Peyer's patch (tissue), 4 donors: ENCODE results near the gene NNMT.

Experiments
- CTCF ChIP-seq, 6 experiments: fragments of 450-650 bp in 4 of 6; fragments of 200-600 bp in 2 of 6; sonication (generic) in 1 of 6; IDR thresholded peaks; one replicate each; pipeline ENCODE4 v1.5.1; 2017 to 2019; ENCODE audit warnings: antibody characterized with exemption in 6 of 6, mild to moderate bottlenecking in 3 of 6, moderate library complexity in 1 of 6
- POLR2A ChIP-seq, 2 donors: fragments of 450-650 bp; IDR thresholded peaks; one replicate each; pipeline ENCODE4 v1.5.1; 2017; ENCODE audit warnings: antibody characterized with exemption in 2 of 2, mild to moderate bottlenecking in 2 of 2, moderate library complexity in 2 of 2

- TF ChIP-seq CTCF (IDR thresholded peaks at IDR 0.05) = no peak
- TF ChIP-seq POLR2A (IDR thresholded peaks at IDR 0.05) = no peak
Measured at GRCh38 chr11:114330373-114330772, 34.2 kb downstream of the NNMT start.
